Measurements from ENCODE around the gene AKR1A1.
A peak's percentile ranks its signal among the peaks of the same experiment; 100 is the strongest.
"Not testable (repeated sequence)": the region's sequence is repeated elsewhere in the genome, so short reads cannot be mapped to it uniquely, and the experiment has no call there.

AKR1A1 gene

GRCh38 chr1:45508295-45509151 lies 42.1 kb upstream of the AKR1A1 start:
- H3K27me3 ChIP-seq (replicated peaks; ENCODE audit: control insufficient read depth, insufficient read depth, low read length): no peaks in the 10 kb centered on the region
- no peak overlapping the region for H3K4me3 ChIP-seq (replicated peaks; ENCODE audit: low read depth, low read length)
- DNase-seq (ENCODE audit: extremely low read depth, insufficient read length): no peak
- TF ChIP-seq CTCF (IDR thresholded peaks at IDR 0.05; ENCODE audit: insufficient read depth, low read length, poor library complexity, severe bottlenecking): no peak
- peaks cover 16% of the 10 kb centered on the region for H3K36me3 ChIP-seq (ENCODE audit: control insufficient read depth, insufficient read depth, low read length)

GRCh38 chr1:45510036-45510971 lies 40.3 kb upstream of the AKR1A1 start:
- no peak for DNase-seq (ENCODE audit: extremely low read depth, insufficient read length)
- Histone ChIP-seq H3K27me3 (replicated peaks; ENCODE audit: control insufficient read depth, insufficient read depth, low read length) (no peaks in the 10 kb centered on the region), H3K36me3 (ENCODE audit: control insufficient read depth, insufficient read depth, low read length) (peaks cover 25% of the 10 kb centered on the region), H3K4me3 (replicated peaks; ENCODE audit: low read depth, low read length) (no peak overlapping the region)
- TF ChIP-seq CTCF (IDR thresholded peaks at IDR 0.05; ENCODE audit: insufficient read depth, low read length, poor library complexity, severe bottlenecking): no peak

- no peak for TF ChIP-seq CTCF (IDR thresholded peaks at IDR 0.05; ENCODE audit: insufficient read depth, low read length, poor library complexity, severe bottlenecking)
- DNase-seq (ENCODE audit: extremely low read depth, insufficient read length): no peak
- Histone ChIP-seq H3K4me3 (replicated peaks; ENCODE audit: low read depth, low read length) (no peak overlapping the region), H3K27me3 (replicated peaks; ENCODE audit: control insufficient read depth, insufficient read depth, low read length) (no peaks in the 10 kb centered on the region), H3K36me3 (ENCODE audit: control insufficient read depth, insufficient read depth, low read length) (peaks cover 31% of the 10 kb centered on the region)
Observed at GRCh38 chr1:45510972-45511527, 39.6 kb upstream of the AKR1A1 start.

- peak; percentile 75 for TF ChIP-seq CTCF (IDR thresholded peaks at IDR 0.05; ENCODE audit: insufficient read depth, low read length, poor library complexity, severe bottlenecking)
- no peak for DNase-seq (ENCODE audit: extremely low read depth, insufficient read length)
- no peaks in the 10 kb centered on the region for H3K27me3 ChIP-seq (replicated peaks; ENCODE audit: control insufficient read depth, insufficient read depth, low read length)
- peaks cover 41% of the 10 kb centered on the region for H3K36me3 ChIP-seq (ENCODE audit: control insufficient read depth, insufficient read depth, low read length)
- no peak overlapping the region for H3K4me3 ChIP-seq (replicated peaks; ENCODE audit: low read depth, low read length)
Observed at GRCh38 chr1:45512641-45513054, 38.0 kb upstream of the AKR1A1 start.

GRCh38 chr1:45513532-45514260 lies 36.9 kb upstream of the AKR1A1 start:
- not testable (repeated sequence) for H3K27me3 ChIP-seq (replicated peaks; ENCODE audit: control insufficient read depth, insufficient read depth, low read length); H3K4me3 ChIP-seq (replicated peaks; ENCODE audit: low read depth, low read length); DNase-seq (ENCODE audit: extremely low read depth, insufficient read length)
- H3K36me3 ChIP-seq (ENCODE audit: control insufficient read depth, insufficient read depth, low read length): peaks cover 39% of the 10 kb centered on the region

Measured in GM06990 (cell line).